GM23338 (cell line): ENCODE data around the gene MTNR1B. TPM values are rescaled to one million over a fixed set of nuclear protein-coding genes. Genes with fewer than 3 reads are reported as not detected.

ENCODE experiments used
- NANOG ChIP-seq: IDR thresholded peaks from 2 replicates; pipeline ENCODE4 v1.6.1; 2016; ENCODE audit warnings: antibody characterized with exemption, borderline replicate concordance
- ZNF114 ChIP-seq: fragments of 250-450 bp; sonication (Bioruptor Pico); IDR thresholded peaks from 2 replicates; pipeline ENCODE4 v1.5.0; 2020; ENCODE audit warnings: mild to moderate bottlenecking, moderate library complexity
- ZNF331 ChIP-seq: fragments of 250-450 bp; sonication (Bioruptor Pico); IDR thresholded peaks from 2 replicates; pipeline ENCODE4 v1.5.0; 2020; ENCODE audit warnings: low read depth, mild to moderate bottlenecking, moderate library complexity
- polyA plus RNA-seq: library from polyadenylated mRNA; unstranded; fragments of >200 nt; fragmentation: Nextera tagmentation; extraction: Ambion mirVana; gene quantifications from 2 replicates; pipeline ENCODE4 v1.2.1, GENCODE V29; 2016
- total RNA-seq: library from RNA; depleted of rRNA; stranded (reverse); fragments of >200 nt; shearing (Covaris generic); gene quantifications from 2 replicates; pipeline ENCODE4 v1.2.3, GENCODE V29; 2014
- TF ChIP-seq, protein P1 (sequence below): fragments of 250-450 bp; sonication (Bioruptor Pico); IDR thresholded peaks from 2 replicates; pipeline ENCODE4 v1.5.0; 2020; ENCODE audit warnings: mild to moderate bottlenecking, moderate library complexity
- TF ChIP-seq, protein P2 (sequence below): IDR thresholded peaks from one replicate; pipeline ENCODE4 v1.6.1; 2018; ENCODE audit warnings: antibody characterized with exemption; ENCODE audit not compliant: unreplicated experiment

The MTNR1B gene
- total and polyA plus RNA-seq, 2 experiments from 2014 or later, result not detected

DNA sequence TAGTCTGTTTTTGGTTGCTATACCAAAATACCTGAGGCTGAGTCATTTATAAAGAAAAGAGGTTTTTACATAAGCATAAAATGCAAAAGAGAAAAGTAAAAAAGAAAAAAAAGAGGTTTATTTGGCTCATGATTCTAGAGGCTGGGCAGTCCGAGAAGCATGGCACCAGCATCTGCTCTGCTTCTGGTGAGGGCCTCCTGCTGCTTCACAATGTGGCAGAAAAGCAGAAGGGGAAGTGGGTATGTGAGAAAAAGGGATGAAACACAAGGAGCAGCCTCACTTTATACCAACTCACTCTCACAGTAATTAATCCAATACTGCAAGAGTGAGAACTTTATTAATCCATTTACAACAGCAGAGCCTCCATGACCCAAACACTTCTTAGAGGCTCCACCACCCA lies 47.1 kb downstream of the MTNR1B start (continued):
- TF ChIP-seq, protein P1, sequence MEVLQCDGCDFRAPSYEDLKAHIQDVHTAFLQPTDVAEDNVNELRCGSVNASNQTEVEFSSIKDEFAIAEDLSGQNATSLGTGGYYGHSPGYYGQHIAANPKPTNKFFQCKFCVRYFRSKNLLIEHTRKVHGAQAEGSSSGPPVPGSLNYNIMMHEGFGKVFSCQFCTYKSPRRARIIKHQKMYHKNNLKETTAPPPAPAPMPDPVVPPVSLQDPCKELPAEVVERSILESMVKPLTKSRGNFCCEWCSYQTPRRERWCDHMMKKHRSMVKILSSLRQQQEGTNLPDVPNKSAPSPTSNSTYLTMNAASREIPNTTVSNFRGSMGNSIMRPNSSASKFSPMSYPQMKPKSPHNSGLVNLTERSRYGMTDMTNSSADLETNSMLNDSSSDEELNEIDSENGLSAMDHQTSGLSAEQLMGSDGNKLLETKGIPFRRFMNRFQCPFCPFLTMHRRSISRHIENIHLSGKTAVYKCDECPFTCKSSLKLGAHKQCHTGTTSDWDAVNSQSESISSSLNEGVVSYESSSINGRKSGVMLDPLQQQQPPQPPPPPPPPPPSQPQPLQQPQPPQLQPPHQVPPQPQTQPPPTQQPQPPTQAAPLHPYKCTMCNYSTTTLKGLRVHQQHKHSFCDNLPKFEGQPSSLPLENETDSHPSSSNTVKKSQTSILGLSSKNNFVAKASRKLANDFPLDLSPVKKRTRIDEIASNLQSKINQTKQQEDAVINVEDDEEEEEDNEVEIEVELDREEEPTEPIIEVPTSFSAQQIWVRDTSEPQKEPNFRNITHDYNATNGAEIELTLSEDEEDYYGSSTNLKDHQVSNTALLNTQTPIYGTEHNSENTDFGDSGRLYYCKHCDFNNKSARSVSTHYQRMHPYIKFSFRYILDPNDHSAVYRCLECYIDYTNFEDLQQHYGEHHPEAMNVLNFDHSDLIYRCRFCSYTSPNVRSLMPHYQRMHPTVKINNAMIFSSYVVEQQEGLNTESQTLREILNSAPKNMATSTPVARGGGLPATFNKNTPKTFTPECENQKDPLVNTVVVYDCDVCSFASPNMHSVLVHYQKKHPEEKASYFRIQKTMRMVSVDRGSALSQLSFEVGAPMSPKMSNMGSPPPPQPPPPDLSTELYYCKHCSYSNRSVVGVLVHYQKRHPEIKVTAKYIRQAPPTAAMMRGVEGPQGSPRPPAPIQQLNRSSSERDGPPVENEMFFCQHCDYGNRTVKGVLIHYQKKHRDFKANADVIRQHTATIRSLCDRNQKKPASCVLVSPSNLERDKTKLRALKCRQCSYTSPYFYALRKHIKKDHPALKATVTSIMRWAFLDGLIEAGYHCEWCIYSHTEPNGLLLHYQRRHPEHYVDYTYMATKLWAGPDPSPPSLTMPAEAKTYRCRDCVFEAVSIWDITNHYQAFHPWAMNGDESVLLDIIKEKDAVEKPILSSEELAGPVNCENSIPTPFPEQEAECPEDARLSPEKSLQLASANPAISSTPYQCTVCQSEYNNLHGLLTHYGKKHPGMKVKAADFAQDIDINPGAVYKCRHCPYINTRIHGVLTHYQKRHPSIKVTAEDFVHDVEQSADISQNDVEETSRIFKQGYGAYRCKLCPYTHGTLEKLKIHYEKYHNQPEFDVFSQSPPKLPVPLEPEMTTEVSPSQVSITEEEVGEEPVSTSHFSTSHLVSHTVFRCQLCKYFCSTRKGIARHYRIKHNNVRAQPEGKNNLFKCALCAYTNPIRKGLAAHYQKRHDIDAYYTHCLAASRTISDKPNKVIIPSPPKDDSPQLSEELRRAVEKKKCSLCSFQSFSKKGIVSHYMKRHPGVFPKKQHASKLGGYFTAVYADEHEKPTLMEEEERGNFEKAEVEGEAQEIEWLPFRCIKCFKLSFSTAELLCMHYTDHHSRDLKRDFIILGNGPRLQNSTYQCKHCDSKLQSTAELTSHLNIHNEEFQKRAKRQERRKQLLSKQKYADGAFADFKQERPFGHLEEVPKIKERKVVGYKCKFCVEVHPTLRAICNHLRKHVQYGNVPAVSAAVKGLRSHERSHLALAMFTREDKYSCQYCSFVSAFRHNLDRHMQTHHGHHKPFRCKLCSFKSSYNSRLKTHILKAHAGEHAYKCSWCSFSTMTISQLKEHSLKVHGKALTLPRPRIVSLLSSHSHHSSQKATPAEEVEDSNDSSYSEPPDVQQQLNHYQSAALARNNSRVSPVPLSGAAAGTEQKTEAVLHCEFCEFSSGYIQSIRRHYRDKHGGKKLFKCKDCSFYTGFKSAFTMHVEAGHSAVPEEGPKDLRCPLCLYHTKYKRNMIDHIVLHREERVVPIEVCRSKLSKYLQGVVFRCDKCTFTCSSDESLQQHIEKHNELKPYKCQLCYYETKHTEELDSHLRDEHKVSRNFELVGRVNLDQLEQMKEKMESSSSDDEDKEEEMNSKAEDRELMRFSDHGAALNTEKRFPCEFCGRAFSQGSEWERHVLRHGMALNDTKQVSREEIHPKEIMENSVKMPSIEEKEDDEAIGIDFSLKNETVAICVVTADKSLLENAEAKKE (CRISPR knock-in tag), result no peak
- TF ChIP-seq, protein P2, sequence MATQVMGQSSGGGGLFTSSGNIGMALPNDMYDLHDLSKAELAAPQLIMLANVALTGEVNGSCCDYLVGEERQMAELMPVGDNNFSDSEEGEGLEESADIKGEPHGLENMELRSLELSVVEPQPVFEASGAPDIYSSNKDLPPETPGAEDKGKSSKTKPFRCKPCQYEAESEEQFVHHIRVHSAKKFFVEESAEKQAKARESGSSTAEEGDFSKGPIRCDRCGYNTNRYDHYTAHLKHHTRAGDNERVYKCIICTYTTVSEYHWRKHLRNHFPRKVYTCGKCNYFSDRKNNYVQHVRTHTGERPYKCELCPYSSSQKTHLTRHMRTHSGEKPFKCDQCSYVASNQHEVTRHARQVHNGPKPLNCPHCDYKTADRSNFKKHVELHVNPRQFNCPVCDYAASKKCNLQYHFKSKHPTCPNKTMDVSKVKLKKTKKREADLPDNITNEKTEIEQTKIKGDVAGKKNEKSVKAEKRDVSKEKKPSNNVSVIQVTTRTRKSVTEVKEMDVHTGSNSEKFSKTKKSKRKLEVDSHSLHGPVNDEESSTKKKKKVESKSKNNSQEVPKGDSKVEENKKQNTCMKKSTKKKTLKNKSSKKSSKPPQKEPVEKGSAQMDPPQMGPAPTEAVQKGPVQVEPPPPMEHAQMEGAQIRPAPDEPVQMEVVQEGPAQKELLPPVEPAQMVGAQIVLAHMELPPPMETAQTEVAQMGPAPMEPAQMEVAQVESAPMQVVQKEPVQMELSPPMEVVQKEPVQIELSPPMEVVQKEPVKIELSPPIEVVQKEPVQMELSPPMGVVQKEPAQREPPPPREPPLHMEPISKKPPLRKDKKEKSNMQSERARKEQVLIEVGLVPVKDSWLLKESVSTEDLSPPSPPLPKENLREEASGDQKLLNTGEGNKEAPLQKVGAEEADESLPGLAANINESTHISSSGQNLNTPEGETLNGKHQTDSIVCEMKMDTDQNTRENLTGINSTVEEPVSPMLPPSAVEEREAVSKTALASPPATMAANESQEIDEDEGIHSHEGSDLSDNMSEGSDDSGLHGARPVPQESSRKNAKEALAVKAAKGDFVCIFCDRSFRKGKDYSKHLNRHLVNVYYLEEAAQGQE, result no peak
- TF ChIP-seq ZNF114 (no peak), ZNF331 (CRISPR knock-in tag) (no peak), NANOG (no peak)
